GM12878 (cell line): ENCODE results near the gene WBP11. TPM values are rescaled to one million over a fixed set of nuclear protein-coding genes. Genes with fewer than 3 reads are reported as not detected.

ENCODE experiments used
- ATAC-seq: fragments of 200-7000 bp; cut with Tn5 transposase; 3 replicates; pipeline ENCODE4 v1.9.1; 2020; ENCODE audit warnings: mild to moderate bottlenecking, moderate library complexity
- BruUV-seq: library from RNA; stranded (reverse); fragments of 400-500 nt; replicated peaks from 2 replicates; lab custom pipeline; 2021; lab: Mats Ljungman, UMichigan
- CTCF ChIA-PET: fragments of 300-600 bp; sonication (Branson Sonifier 250); formaldehyde crosslinking; extraction: SDS; loops from one replicate; lab custom pipeline; 2021; ENCODE audit warnings: inconsistent platforms; lab: Yijun Ruan, JAX
- POLR2A ChIA-PET: fragments of 350-600 bp; formaldehyde crosslinking; extraction: SDS; loops from one replicate; lab custom pipeline; 2021; ENCODE audit warnings: inconsistent platforms; lab: Charles Lee
- RAD21 ChIA-PET: fragments of 300-600 bp; sonication (Branson Sonifier 250); formaldehyde crosslinking; loops from one replicate; lab custom pipeline; 2023; ENCODE audit warnings: antibody characterized with exemption; ENCODE audit not compliant: unreplicated experiment; lab: Charles Lee
- SMC1A ChIA-PET: fragments of 300-600 bp; sonication (Branson Sonifier 250); formaldehyde crosslinking; loops from one replicate; lab custom pipeline; 2023; ENCODE audit not compliant: unreplicated experiment, uncharacterized antibody; lab: Charles Lee
- DNase-seq: peaks from one replicate; pipeline ENCODE4 v3.0.0-alpha.2; 2011; ENCODE audit warnings: low read depth, low spot score
- FAIRE-seq: peaks from 3 replicates; lab custom pipeline; 2011; peaks lifted over from hg19 to GRCh38; lab: Jason Lieb, UNC
- H2AFZ ChIP-seq: 2 replicates; pipeline ENCODE4 v1.6.0; 2011; ENCODE audit warnings: low read depth, low read length, control low read depth; ENCODE audit not compliant: control insufficient read depth
- H3K27ac ChIP-seq: 2 replicates; pipeline ENCODE4 v1.5.1; 2011; ENCODE audit warnings: control low read depth; ENCODE audit not compliant: control insufficient read depth, insufficient read depth
- H3K27me3 ChIP-seq, 2 experiments: replicated peaks in 1 of 2; 2 replicates each; pipeline versions ENCODE4 v1.6.0 to v1.6.1; 2011; ENCODE audit warnings: low read length in 1 of 2; ENCODE audit not compliant: control insufficient read depth in 2 of 2, insufficient read depth in 2 of 2
- H3K36me3 ChIP-seq, 2 experiments: 2 replicates each; pipeline ENCODE4 v1.5.1; 2011; ENCODE audit warnings: low read length in 1 of 2; ENCODE audit not compliant: control insufficient read depth in 2 of 2, insufficient read depth in 2 of 2
- H3K4me1 ChIP-seq: 2 replicates; pipeline ENCODE4 v1.6.1; 2011; ENCODE audit warnings: mild to moderate bottlenecking, low read length, moderate library complexity, mixed read lengths; ENCODE audit not compliant: control insufficient read depth, insufficient read depth
- H3K4me2 ChIP-seq: 2 replicates; pipeline ENCODE4 v1.6.0; 2011; ENCODE audit warnings: control low read depth; ENCODE audit not compliant: control insufficient read depth, insufficient read depth
- H3K4me3 ChIP-seq: fragments of 200-600 bp; sonication (generic); 2 replicates; pipeline ENCODE4 v1.5.1; 2016
- H3K79me2 ChIP-seq: 2 replicates; pipeline ENCODE4 v1.6.0; 2011; ENCODE audit warnings: low read length; ENCODE audit not compliant: control insufficient read depth, insufficient read depth
- H3K9ac ChIP-seq: 2 replicates; pipeline ENCODE4 v1.8.0; 2011; ENCODE audit warnings: low read length, control low read depth, mixed read lengths; ENCODE audit not compliant: control insufficient read depth, insufficient read depth
- H3K9me3 ChIP-seq: replicated peaks from 3 replicates; pipeline ENCODE4 v1.5.1; 2011; ENCODE audit warnings: mild to moderate bottlenecking, low read length; ENCODE audit not compliant: control insufficient read depth, insufficient read depth
- H4K20me1 ChIP-seq: 2 replicates; pipeline ENCODE4 v1.6.0; 2011; ENCODE audit not compliant: control insufficient read depth, insufficient read depth
- EED ChIP-seq: sonication (generic); IDR thresholded peaks from 2 replicates; pipeline ENCODE4 v1.6.1; 2016; ENCODE audit warnings: antibody characterized with exemption, low read depth
- MEF2B ChIP-seq: fragments of 450-650 bp; IDR thresholded peaks from 2 replicates; pipeline ENCODE4 v1.6.1; 2018; ENCODE audit warnings: mild to moderate bottlenecking, moderate library complexity; ENCODE audit not compliant: partially characterized antibody, poor library complexity, severe bottlenecking
- POLR2A ChIP-seq: IDR thresholded peaks from 2 replicates; pipeline ENCODE4 v1.6.1; 2011; ENCODE audit warnings: low read depth, mild to moderate bottlenecking, low read length
- RB1 ChIP-seq: fragments of 450-650 bp; formaldehyde crosslinking; IDR thresholded peaks from 2 replicates; pipeline ENCODE4 v1.6.1; 2017; ENCODE audit warnings: mild to moderate bottlenecking, borderline replicate concordance
- SIN3A ChIP-seq: IDR thresholded peaks from 2 replicates; pipeline ENCODE4 v1.6.1; 2012; ENCODE audit warnings: low read depth, low read length, improper control_type of control experiment
- STAT3 ChIP-seq: IDR thresholded peaks from 2 replicates; pipeline ENCODE4 v1.6.1; 2011; ENCODE audit warnings: low read depth, low read length, improper control_type of control experiment
- YBX1 ChIP-seq: fragments of 450-650 bp; IDR thresholded peaks from 2 replicates; pipeline ENCODE4 v1.6.1; 2016; ENCODE audit warnings: antibody characterized with exemption
- YY1 ChIP-seq: IDR thresholded peaks from 2 replicates; pipeline ENCODE4 v1.6.1; 2011; ENCODE audit warnings: low read depth, mild to moderate bottlenecking, low read length
- ZZZ3 ChIP-seq: IDR thresholded peaks from 2 replicates; pipeline ENCODE4 v1.6.1; 2011; ENCODE audit warnings: low read depth; ENCODE audit not compliant: control insufficient read depth, insufficient read length
- WGBS: methylation state at CpG from one replicate; pipeline ENCODE4 v1.1.6; 2016; ENCODE audit warnings: low lambda C conversion rate; ENCODE audit not compliant: insufficient replicate concordance, insufficient coverage; ENCODE audit errors: missing lambda C conversion rate; 5-methylcytosine and 5-hydroxymethylcytosine counted together
- in situ Hi-C: fragments of 300-500 bp; cut with MboI; formaldehyde crosslinking; loops from 9 replicates; pipeline ENCODE4 v1.14.3; 2018; ENCODE audit warnings: mixed read lengths
- intact Hi-C: fragments of 100-400 bp; cut with micrococcal nuclease; formaldehyde crosslinking; loops from one replicate; pipeline ENCODE4 v1.14.2; 2022; ENCODE audit not compliant: unreplicated experiment
- polyA plus RNA-seq, 11 experiments: library from polyadenylated mRNA; depleted of rRNA in 4 of 11; unstranded in 6 of 11; stranded (reverse) in 5 of 11; fragments of >200 nt; fragmentation: Nextera tagmentation in 4 of 11; fragmentation: Illumina TruSeq in 1 of 11; extraction: Ambion mirVana in 4 of 11; extraction: Trizol in 1 of 11; gene quantifications; 1 replicate in 1 of 11; 2 replicates in 10 of 11; pipeline versions ENCODE4 v1.2.1 to v1.2.3, GENCODE V29; 2011 to 2016; ENCODE audit warnings: inconsistent platforms in 2 of 11, missing spikeins in 2 of 11, low read depth in 1 of 11
- total RNA-seq, 4 experiments: library from RNA; depleted of rRNA in 3 of 4; stranded (reverse); fragments of >200 nt in 3 of 4; fragmentation: Illumina TruSeq in 1 of 4; extraction: Trizol in 1 of 4; gene quantifications; 2 replicates each; pipeline versions ENCODE4 v1.2.1 to v1.2.3, GENCODE V29; 2013 to 2021
- TF ChIP-seq, protein P1 (sequence below), 3 experiments: IDR thresholded peaks in 2 of 3; conservative IDR thresholded peaks in 1 of 3; 2 replicates each; pipeline ENCODE4 v1.5.1; 2011; ENCODE audit warnings: low read depth in 3 of 3, low read length in 3 of 3, mild to moderate bottlenecking in 3 of 3, control low read depth in 2 of 3, moderate library complexity in 2 of 3, inconsistent platforms in 1 of 3, mixed read lengths in 1 of 3; ENCODE audit not compliant: control insufficient read depth in 2 of 3, insufficient read depth in 1 of 3; ENCODE audit errors: extremely low read depth in 1 of 3
- TF ChIP-seq, protein P2 (sequence below): IDR thresholded peaks from 2 replicates; pipeline ENCODE4 v1.6.1; 2011; ENCODE audit warnings: borderline replicate concordance, low read depth, mild to moderate bottlenecking, moderate library complexity, mixed read lengths, low read length; ENCODE audit not compliant: insufficient read depth; ENCODE audit errors: extremely low read length
- TF ChIP-seq, protein P3 (sequence below): IDR thresholded peaks from 2 replicates; pipeline ENCODE4 v1.6.1; 2011; ENCODE audit warnings: low read depth, low read length, improper control_type of control experiment, borderline replicate concordance
- TF ChIP-seq, protein P4 (sequence below): fragments of 450-650 bp; IDR thresholded peaks from 2 replicates; pipeline ENCODE4 v1.6.1; 2016; ENCODE audit warnings: mild to moderate bottlenecking
- TF ChIP-seq, protein P5 (sequence below): fragments of 450-650 bp; conservative IDR thresholded peaks from 2 replicates; pipeline ENCODE4 v1.6.1; 2017; ENCODE audit warnings: mild to moderate bottlenecking, moderate library complexity

Gene WBP11
- total and polyA plus RNA-seq, 10 of the 15 experiments (the other 5 are each of a cell fraction or from before 2014, with no cell fraction given) = 11.5 to 107 (median 29.1) TPM

DNA sequence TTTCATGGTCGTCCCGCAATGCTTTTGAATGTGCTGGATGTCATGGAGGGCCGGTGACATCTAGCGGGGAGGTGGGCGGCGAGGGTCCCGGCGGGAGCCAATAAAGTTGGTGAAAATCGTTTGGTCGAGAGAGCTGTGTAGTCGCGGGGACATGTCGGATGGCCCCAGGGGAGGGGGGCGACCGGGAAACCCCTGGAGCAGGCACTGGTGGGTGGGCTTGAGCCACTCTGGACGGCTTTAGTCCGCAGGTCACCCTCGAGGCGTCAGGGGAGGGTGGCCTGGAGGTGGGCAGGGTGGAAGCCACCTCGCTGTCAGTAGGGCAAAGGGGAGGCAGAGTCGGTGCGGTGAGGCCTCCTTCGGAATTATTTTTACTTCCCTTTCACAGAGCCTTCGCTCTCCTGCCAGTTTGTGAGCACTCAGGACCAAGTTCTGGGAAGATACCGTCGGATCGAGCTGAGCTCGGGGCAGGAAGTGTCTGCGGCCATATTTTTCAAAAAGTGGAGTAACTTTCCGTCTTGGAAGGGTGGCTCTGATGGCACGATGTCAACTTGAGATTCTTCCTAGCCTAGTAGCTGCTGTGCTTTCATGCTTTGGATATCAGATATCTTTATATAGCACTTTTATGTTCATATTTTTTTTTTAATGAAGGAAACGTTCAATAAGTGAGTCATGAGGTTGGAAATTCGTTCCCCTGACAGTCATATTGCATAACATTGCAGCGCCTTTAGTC is 28.2 kb downstream of the WBP11 start:
- ChIA-PET POLR2A (interaction anchor here (0.8 to 4.3 kb wide), 3 partner anchors 9 to 30 kb away, joined by 4 to 24 read pairs (median 5); partner anchors contain the start of genes C12orf60 and WBP11), RAD21 (interaction anchor here (2.0 to 9.5 kb wide), 3 partner anchors 20 to 220 kb away, joined by 6 to 89 read pairs (median 11); partner anchors contain the start of genes C12orf60 and WBP11), SMC1A (interaction anchor here (0.8 to 4.4 kb wide), 10 partner anchors 25 to 810 kb away, joined by 3 to 29 read pairs (median 4); no protein-coding TSS in a partner anchor), CTCF (interaction anchor here (0.7 to 2.9 kb wide), 17 partner anchors 9 to 537 kb away, joined by 3 to 18 read pairs (median 4); no protein-coding TSS in a partner anchor)
- Histone ChIP-seq H2AFZ (peak overlapping the region; percentile 89), H3K36me3 (no peaks in the 10 kb centered on the region), H3K27me3 (no peaks in the 10 kb centered on the region), H3K9ac (peak overlapping the region; percentile 87), H3K4me3 (peak overlapping the region; percentile 86), H3K4me2 (peak overlapping the region; percentile 95), H3K4me1 (peaks cover 5% of the 10 kb centered on the region), H3K27ac (peak overlapping the region; percentile 84), H3K79me2 (peaks cover 26% of the 10 kb centered on the region), H3K9me3 (no peaks in the 10 kb centered on the region), H4K20me1 (no peaks in the 10 kb centered on the region)
- DNase-seq = no peak
- no peak for FAIRE-seq
- WGBS = under 1% methylated on average over 34 of the region's 34 CpGs
- in situ Hi-C loops (loop anchor here (10.0 to 25.0 kb wide), 4 partner anchors 180 to 1963 kb away; partner anchors contain the start of genes DDX47 and STRAP), intact Hi-C loops (loop anchor here (2.0 to 5.0 kb wide), 6 partner anchors 28 to 1107 kb away; partner anchors contain the start of genes ATF7IP, C12orf60, STRAP and WBP11)
- BruUV-seq = no TSS peak
- no peak for ATAC-seq
- TF ChIP-seq, protein P1, sequence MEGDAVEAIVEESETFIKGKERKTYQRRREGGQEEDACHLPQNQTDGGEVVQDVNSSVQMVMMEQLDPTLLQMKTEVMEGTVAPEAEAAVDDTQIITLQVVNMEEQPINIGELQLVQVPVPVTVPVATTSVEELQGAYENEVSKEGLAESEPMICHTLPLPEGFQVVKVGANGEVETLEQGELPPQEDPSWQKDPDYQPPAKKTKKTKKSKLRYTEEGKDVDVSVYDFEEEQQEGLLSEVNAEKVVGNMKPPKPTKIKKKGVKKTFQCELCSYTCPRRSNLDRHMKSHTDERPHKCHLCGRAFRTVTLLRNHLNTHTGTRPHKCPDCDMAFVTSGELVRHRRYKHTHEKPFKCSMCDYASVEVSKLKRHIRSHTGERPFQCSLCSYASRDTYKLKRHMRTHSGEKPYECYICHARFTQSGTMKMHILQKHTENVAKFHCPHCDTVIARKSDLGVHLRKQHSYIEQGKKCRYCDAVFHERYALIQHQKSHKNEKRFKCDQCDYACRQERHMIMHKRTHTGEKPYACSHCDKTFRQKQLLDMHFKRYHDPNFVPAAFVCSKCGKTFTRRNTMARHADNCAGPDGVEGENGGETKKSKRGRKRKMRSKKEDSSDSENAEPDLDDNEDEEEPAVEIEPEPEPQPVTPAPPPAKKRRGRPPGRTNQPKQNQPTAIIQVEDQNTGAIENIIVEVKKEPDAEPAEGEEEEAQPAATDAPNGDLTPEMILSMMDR (IDR thresholded peaks at IDR 0.05 in 2 of 3, conservative IDR thresholded peaks at IDR 0.05 in 1 of 3; ENCODE audit: control insufficient read depth in 2 of 3, extremely low read depth in 1 of 3, insufficient read depth in 1 of 3, low read depth in 3 of 3, low read length in 3 of 3) = 0 out of 6 replicates have a peak, but pooled peaks of 1 of the 3 experiments have one; percentile 3
- TF ChIP-seq RB1 = no peak
- TF ChIP-seq, protein P2, sequence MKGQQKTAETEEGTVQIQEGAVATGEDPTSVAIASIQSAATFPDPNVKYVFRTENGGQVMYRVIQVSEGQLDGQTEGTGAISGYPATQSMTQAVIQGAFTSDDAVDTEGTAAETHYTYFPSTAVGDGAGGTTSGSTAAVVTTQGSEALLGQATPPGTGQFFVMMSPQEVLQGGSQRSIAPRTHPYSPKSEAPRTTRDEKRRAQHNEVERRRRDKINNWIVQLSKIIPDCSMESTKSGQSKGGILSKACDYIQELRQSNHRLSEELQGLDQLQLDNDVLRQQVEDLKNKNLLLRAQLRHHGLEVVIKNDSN = no peak
- TF ChIP-seq POLR2A = peak; percentile 60
- no peak for TF ChIP-seq SIN3A
- peak; percentile 37; the same call in 1 of the 2 replicates for TF ChIP-seq EED
- no peak for TF ChIP-seq STAT3
- peak; percentile 49; the same call in 1 of the 2 replicates for TF ChIP-seq YY1
- TF ChIP-seq MEF2B = peak; percentile 34
- no peak for TF ChIP-seq YBX1
- TF ChIP-seq, protein P3, sequence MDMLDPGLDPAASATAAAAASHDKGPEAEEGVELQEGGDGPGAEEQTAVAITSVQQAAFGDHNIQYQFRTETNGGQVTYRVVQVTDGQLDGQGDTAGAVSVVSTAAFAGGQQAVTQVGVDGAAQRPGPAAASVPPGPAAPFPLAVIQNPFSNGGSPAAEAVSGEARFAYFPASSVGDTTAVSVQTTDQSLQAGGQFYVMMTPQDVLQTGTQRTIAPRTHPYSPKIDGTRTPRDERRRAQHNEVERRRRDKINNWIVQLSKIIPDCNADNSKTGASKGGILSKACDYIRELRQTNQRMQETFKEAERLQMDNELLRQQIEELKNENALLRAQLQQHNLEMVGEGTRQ = no peak
- TF ChIP-seq, protein P4, sequence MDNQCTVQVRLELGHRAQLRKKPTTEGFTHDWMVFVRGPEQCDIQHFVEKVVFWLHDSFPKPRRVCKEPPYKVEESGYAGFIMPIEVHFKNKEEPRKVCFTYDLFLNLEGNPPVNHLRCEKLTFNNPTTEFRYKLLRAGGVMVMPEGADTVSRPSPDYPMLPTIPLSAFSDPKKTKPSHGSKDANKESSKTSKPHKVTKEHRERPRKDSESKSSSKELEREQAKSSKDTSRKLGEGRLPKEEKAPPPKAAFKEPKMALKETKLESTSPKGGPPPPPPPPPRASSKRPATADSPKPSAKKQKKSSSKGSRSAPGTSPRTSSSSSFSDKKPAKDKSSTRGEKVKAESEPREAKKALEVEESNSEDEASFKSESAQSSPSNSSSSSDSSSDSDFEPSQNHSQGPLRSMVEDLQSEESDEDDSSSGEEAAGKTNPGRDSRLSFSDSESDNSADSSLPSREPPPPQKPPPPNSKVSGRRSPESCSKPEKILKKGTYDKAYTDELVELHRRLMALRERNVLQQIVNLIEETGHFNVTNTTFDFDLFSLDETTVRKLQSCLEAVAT = 0 out of 2 replicates have a peak, but pooled peaks have one; percentile 38
- TF ChIP-seq, protein P5, sequence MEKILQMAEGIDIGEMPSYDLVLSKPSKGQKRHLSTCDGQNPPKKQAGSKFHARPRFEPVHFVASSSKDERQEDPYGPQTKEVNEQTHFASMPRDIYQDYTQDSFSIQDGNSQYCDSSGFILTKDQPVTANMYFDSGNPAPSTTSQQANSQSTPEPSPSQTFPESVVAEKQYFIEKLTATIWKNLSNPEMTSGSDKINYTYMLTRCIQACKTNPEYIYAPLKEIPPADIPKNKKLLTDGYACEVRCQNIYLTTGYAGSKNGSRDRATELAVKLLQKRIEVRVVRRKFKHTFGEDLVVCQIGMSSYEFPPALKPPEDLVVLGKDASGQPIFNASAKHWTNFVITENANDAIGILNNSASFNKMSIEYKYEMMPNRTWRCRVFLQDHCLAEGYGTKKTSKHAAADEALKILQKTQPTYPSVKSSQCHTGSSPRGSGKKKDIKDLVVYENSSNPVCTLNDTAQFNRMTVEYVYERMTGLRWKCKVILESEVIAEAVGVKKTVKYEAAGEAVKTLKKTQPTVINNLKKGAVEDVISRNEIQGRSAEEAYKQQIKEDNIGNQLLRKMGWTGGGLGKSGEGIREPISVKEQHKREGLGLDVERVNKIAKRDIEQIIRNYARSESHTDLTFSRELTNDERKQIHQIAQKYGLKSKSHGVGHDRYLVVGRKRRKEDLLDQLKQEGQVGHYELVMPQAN = no peak
- TF ChIP-seq ZZZ3 = no peak
